HG03521 (cell line): ENCODE results near the gene USP47.

ENCODE experiments used
- ATAC-seq: cut with Tn5 transposase; IDR thresholded peaks from one replicate; pipeline ENCODE4 v1.9.1; 2021; ENCODE audit warnings: mild to moderate bottlenecking, moderate library complexity; ENCODE audit not compliant: unreplicated experiment

USP47 gene

DNA sequence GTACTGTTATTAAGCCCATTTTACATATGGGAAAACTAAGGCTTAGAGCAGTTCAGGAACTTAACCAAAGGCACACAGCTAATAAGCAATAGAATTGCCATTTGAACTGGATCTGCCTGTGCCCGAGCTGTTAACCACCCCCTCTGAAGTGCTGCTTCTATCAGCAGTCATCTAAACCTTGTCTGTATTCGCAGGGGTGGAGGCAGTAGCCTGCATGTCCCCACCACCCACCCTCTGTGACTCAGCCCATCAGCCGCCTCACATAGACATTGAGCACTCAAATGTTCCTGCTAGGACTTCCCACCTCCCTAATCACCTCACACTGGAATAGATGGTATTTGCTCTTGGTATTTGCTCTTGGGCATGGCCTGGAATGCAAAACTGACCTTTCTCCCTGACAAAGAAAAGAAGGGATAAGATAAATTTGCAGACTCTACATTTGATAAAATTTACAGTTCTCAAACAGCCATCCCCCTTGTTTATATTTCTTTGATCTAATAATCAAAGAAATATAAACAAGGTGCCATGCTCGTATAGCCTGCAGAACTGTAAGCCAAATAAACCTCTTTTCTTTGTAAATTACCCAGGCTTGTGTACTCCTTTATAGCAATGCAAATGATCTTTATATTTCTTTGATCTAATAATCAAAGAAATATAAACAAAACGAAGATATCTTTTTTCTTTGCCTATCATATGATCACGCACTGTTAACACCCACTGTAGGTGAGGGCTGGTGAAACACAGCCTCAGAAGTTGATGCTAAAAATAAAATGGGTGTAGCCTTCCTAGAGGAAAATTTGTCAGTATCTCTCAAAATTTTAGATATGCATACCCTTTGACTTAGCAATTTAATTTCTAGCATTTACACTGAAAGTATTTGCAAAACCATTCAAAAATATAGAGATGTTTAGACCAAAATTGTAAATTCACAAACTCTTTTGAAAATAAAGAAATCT, 150.8 kb downstream of the USP47 start:
- no peak for ATAC-seq

GRCh38 chr11:11993839-11994238, 152.1 kb downstream of the USP47 start:
- ATAC-seq: no peak

- ATAC-seq: no peak
Measured at GRCh38 chr11:11995601-11996000, 153.8 kb downstream of the USP47 start.

DNA sequence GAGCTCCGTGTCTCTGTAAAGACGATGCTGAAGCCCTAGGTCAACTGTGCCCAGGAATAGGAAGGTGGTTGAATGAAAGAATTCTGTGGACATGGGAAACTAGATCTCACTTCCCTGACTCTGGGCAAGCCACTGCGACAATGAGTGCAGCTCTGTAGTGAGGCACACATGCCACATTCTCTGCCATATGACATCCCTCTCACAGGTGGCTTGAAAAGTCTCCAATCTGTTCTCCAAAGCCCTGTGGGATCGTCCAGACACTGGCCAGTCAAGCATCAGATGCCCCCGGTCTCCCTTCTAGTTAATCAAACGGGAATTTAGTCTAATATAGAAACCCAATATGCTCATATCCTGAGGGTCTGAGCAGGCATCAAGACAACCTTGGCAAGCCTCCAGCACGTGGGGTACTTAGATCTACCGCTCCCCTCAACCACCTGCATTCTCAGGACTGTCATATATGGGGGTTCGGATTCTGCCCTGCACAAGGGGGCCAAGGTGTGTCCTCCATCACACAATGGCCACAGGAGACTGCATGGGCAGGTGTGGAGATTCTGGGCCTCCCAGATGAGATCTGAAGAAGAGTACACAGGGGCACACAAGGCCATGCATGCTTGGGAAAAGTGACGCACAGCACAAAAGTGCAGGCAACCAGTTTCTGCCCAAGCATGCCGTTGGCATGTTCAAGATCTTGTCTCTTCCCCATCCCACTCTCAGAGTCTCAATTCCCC, 154.7 kb downstream of the USP47 start:
- no peak for ATAC-seq

- ATAC-seq: no peak
Measured at GRCh38 chr11:11997049-11997322, 155.2 kb downstream of the USP47 start.

GRCh38 chr11:11998091-11998781, 156.5 kb downstream of the USP47 start:
- no peak for ATAC-seq

GRCh38 chr11:12001186-12001585, 159.4 kb downstream of the USP47 start:
- ATAC-seq: no peak

DNA sequence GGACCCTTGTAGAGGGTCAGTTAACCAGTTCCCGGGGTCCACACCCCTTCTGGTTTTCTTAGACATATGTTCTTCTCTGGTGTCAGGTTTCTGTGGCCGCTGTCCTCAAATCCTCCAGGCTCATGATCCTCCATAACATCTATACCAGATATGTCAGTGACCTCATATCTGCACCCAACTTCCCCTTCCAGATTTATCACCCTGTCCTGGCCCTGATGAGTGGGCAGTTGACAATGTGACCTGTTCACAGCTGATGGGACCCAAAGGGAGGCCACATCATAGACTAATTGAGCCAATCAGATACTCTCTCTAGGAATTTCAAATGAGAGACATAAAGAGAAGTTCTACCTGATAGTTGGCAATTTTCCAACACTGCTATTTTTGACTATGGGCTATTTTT, 161.6 kb downstream of the USP47 start:
- ATAC-seq: no peak

DNA sequence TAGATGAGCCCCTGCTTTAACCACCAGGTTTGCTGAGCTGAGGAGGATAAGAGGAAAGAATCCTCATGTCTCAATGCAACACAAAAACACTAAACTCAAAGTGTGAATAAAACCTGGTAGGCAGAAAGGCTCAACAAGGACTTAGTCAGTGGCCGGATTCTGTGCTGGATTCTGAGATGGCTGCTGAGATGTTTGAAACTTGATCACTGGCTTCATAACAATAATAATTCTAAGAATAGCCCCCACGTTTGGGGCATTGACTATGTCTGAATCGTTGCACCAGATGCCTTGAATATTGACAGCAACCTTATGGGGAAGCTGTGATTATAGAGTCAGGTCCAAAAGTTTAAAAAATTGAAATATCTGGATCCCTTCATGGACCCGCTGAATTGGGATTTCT, 162.0 kb downstream of the USP47 start:
- ATAC-seq: no peak

- no peak for ATAC-seq
Measured at GRCh38 chr11:12005061-12005460, 163.3 kb downstream of the USP47 start.

DNA sequence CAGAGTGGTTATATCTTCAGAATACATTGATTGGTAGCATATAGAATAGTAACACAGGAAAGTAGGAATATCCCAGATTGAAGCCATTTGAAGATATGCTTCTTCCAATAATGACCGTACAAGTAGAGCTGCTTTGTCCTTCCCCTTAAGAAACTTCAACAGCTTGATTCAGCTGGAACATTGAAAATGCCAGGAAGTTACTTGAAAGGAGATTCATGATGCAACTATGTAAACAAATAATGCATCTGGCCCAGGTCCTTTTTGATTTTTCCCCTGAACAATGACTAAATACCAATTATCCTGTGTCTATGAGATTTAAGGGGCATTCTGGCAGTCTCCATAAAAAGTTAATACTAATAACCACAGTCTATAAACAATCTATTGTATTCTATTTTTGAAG, 163.7 kb downstream of the USP47 start:
- ATAC-seq: no peak

- ATAC-seq: no peak
Measured at GRCh38 chr11:12006552-12007229, 164.9 kb downstream of the USP47 start.

DNA sequence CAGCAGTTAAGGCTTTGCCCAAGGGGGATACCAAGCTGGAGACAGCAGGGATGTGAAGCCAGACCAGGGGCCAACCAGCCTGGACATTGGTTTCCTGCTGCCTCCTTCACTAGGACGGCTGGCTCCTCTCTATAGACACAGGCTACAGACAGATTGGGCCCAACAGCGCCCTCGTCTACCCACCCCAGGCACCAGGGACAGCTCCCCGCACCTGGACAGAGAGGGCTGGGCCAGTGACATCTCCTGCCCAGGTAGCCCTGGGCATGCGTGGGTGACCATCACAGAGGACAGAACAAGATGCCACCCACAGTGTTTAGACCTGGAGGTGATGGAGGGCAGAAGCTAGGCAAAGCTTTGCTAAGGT, 165.4 kb downstream of the USP47 start:
- ATAC-seq: no peak

DNA sequence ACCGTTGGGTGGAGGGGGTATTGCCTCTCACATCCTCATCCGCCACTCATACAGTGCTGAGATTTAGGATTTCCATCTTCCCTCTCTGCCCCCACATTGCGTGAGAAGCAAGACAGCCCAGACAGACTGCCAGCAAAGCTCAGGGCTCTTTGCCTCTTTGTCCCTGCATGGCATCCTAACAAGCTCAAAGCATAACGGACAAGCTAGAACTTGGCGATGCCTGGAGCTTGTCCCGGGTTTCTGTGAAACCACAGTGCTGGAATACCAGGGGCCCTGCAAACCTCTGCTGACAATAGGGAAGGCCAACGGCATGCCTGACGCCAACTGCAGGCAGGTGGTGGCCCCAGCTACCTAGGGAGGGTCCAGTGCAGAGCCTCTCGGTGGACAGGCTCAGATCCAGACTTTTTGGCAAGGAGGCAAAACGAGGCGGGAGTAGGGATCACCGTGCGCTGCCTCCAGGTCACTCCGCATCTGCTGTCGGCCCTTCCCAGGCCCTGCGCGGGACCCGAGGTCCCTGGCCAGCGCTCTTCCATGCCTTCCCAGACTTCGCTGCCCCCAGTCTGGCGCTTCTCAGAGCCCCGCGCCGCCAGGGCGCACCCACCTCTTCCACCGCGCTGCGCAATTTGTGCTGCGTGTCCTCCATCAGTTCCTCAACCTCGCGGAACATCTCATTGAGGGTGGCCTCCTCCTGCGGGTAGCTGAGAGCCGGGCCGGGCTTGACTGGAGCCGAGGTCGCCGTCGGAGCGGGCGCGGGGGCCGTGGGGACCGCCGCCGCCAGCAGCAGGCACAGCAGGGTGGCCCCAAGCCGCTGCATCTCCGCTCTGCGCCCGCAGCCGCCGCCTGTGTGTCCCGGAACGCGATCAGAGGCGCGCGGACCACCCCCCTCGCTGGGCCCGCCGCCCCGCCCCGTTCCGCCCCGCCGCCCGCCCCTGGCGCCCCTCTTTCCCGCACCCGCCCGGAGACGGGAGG, 166.3 kb downstream of the USP47 start, which contains the start of gene DKK3:
DKK3 (minus strand) TSS at position 858 of the 969 bp plus-strand sequence; CDS start at position 814, 44 bp downstream.
- ATAC-seq: no peak
